C4-2B (cell line): ENCODE measurements around the gene SRSF1.

ENCODE experiments used
- CTCF ChIP-seq: fragments of 450-650 bp; conservative IDR thresholded peaks from 2 replicates; pipeline ENCODE4 v1.5.1; 2017; ENCODE audit warnings: mild to moderate bottlenecking
- ZFX ChIP-seq: fragments of 450-650 bp; IDR thresholded peaks from 2 replicates; pipeline ENCODE4 v1.6.1; 2017

DNA sequence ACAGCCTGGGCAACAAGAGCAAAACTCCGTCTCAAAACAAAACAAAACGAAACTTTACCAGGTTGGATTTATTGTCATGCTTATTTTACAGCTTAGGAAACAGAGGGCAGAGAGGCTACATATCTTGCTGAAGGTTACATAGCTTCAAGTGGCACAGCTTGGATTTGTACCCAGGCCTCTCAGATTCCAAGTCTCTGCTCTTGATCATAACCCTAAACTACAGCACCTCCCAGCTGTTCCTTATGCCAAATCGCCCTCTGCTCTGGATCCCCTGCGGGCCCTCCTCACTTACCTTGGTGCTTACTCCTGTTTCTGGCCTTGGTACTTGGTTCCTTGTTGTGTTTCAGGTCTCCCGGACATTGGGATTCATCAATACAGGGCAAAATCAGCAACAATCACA is 40.2 kb downstream of the SRSF1 start:
- no peak for TF ChIP-seq CTCF
- no peak for TF ChIP-seq ZFX
